Small intestine (tissue), 7 donors: ENCODE results near the gene CLBA1. TPM values are rescaled to one million over a fixed set of nuclear protein-coding genes. Genes with fewer than 3 reads are reported as not detected.
"Not testable (repeated sequence)": the region's sequence is repeated elsewhere in the genome, so short reads cannot be mapped to it uniquely, and the experiment has no call there.

Experiments
- DNase-seq, 2 donors: peaks; one replicate each; pipeline versions ENCODE4 v3.0.0 to v3.0.0-alpha.2; 2013
- FAIRE-seq: peaks from 2 replicates; lab custom pipeline; 2012; peaks lifted over from hg19 to GRCh38; lab: Jason Lieb, UNC
- H3K27ac ChIP-seq, 3 donors: one replicate each; pipeline ENCODE4 v1.5.1; 2013; ENCODE audit warnings: low read length in 2 of 3, mild to moderate bottlenecking in 2 of 3, control low read depth in 1 of 3, inconsistent platforms in 1 of 3, low read depth in 1 of 3, moderate library complexity in 1 of 3
- H3K27me3 ChIP-seq, 3 donors: one replicate each; pipeline ENCODE4 v1.6.1; 2013; ENCODE audit warnings: low read length in 3 of 3, inconsistent platforms in 1 of 3; ENCODE audit not compliant: control insufficient read depth in 3 of 3, insufficient read depth in 3 of 3
- H3K36me3 ChIP-seq, 3 donors: one replicate each; pipeline ENCODE4 v1.6.1; 2013; ENCODE audit warnings: low read length in 3 of 3, inconsistent platforms in 1 of 3, low read depth in 1 of 3, mild to moderate bottlenecking in 1 of 3, moderate library complexity in 1 of 3; ENCODE audit not compliant: control insufficient read depth in 3 of 3, insufficient read depth in 2 of 3
- H3K4me1 ChIP-seq, 3 donors: one replicate each; pipeline ENCODE4 v1.6.1; 2013; ENCODE audit warnings: low read length in 2 of 3, inconsistent platforms in 1 of 3, low read depth in 1 of 3, mild to moderate bottlenecking in 1 of 3, moderate library complexity in 1 of 3; ENCODE audit not compliant: control insufficient read depth in 3 of 3, insufficient read depth in 2 of 3
- H3K4me3 ChIP-seq, 3 donors: one replicate each; pipeline ENCODE4 v1.5.1; 2013; ENCODE audit warnings: low read length in 3 of 3, control low read depth in 1 of 3, inconsistent platforms in 1 of 3, low read depth in 1 of 3, mild to moderate bottlenecking in 1 of 3, moderate library complexity in 1 of 3
- H3K9me3 ChIP-seq, 2 donors: one replicate each; pipeline ENCODE4 v1.6.1; 2013; ENCODE audit warnings: low read depth in 1 of 2, low read length in 1 of 2; ENCODE audit not compliant: control insufficient read depth in 2 of 2, insufficient read depth in 1 of 2
- WGBS, 3 donors: extraction: QIAGEN DNeasy Blood & Tissue Kit; methylation state at CpG; one replicate each; pipeline ENCODE4 v1.1.7; 2013; 5-methylcytosine and 5-hydroxymethylcytosine counted together
- polyA plus RNA-seq, 4 donors: library from polyadenylated mRNA; stranded (reverse) in 3 of 4; unstranded in 1 of 4; fragments of 200-250 nt in 3 of 4; fragments of 120-200 nt in 1 of 4; gene quantifications; one replicate each; pipeline versions ENCODE4 v1.2.1 to v1.2.3, GENCODE V29; 2013
- donor health status: healthy with polysubstance abuse.
- donor health status: control.
- donor health status: control.
- donor health status: Bipolar disorder and iron deficiency.
- donor health status: healthy.

The CLBA1 gene
- polyA plus RNA-seq, 4 donors, result 0.89 to 6.8 (median 3.2) TPM

DNA sequence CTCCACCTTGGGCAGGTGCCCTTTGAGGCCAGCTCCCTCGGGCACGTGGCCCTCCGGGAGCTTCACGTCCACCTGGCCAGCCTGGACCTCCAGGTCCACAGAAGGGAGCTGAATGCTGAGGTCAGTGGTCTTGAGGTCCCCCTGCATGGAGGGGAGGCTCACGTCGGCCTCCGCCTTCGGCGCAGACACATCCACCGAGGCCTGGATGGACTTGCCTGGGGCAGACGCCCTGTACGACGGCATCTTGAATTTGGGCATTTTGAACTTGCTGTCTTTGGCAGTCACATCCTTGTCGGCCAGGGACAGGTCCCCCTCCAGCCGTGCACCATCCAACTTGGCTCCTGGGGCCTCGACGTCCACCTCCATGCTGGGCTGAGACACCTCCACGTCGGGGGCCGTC is 40.3 kb upstream of the CLBA1 start:
- not testable (repeated sequence) for H3K4me1 ChIP-seq, H3K27me3 ChIP-seq, H3K4me3 ChIP-seq, FAIRE-seq, H3K36me3 ChIP-seq, DNase-seq, H3K9me3 ChIP-seq, H3K27ac ChIP-seq
- 91 to 96% (median 92%) methylated on average over 17 to 20 of the region's 20 CpGs for WGBS, 3 donors

DNA sequence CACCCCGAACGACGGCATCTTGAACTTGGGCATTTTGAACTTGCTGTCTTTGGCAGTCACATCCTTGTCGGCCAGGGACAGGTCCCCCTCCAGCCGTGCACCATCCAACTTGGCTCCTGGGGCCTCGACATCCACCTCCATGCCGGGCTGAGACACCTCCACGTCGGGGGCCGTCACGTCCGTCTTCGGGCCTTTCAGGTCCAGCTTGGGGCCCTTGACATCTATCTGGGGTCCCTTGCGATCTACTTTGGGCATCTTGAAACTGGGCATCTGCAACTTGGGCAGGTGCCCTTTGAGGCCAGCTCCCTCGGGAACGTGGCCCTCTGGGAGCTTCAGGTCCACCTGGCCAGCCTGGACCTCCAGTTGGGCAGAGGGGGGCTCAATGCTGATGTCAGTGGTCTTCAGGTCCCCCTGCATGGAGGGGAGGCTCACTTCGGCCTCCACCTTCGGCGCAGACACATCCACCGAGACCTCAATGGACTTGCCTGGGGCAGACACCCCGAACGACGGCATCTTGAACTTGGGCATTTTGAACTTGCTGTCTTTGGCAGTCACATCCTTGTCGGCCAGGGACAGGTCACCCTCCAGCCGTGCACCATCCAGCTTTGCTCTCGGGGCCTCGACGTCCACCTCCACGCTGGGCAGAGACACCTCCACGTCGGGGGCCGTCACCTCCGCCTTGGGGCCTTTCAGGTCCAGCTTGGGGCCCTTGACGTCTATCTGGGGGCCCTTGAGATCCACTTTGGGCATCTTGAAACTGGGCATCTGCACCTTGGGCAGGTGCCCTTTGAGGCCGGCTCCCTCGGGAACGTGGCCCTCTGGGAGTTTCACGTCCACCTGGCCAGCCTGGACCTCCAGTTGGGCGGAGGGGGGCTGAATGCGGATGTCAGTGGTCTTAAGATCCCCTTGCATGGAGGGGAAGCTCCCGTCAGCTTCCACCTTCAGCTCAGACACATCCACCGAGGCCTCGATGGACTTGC is 39.3 kb upstream of the CLBA1 start:
- H3K36me3 ChIP-seq, H3K4me1 ChIP-seq, DNase-seq, H3K4me3 ChIP-seq, FAIRE-seq, H3K9me3 ChIP-seq, H3K27ac ChIP-seq, H3K27me3 ChIP-seq: not testable (repeated sequence)
- WGBS, 3 donors, result 84 to 92% (median 88%) methylated on average over 33 to 43 of the region's 43 CpGs

DNA sequence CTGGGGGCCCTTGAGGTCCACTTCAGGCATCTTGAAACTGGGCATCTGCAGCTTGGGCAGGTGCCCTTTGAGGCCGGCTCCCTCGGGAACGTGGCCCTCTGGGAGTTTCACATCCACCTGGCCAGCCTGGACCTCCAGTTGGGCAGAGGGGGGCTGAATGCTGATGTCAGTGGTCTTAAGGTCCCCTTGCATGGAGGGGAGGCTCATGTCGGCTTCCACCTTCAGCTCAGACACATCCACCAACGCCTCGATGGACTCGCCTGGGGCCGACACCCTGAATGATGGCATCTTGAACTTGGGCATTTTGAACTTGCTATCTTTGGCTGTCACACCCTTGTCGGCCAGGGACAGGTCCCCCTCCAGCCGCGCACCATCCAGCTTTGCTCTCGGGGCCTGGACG is 38.4 kb upstream of the CLBA1 start:
- H3K27ac ChIP-seq, FAIRE-seq, DNase-seq, H3K9me3 ChIP-seq, H3K4me3 ChIP-seq, H3K27me3 ChIP-seq, H3K4me1 ChIP-seq, H3K36me3 ChIP-seq: not testable (repeated sequence)
- 81 to 93% (median 85%) methylated on average over 13 of the region's 13 CpGs for WGBS, 3 donors

DNA sequence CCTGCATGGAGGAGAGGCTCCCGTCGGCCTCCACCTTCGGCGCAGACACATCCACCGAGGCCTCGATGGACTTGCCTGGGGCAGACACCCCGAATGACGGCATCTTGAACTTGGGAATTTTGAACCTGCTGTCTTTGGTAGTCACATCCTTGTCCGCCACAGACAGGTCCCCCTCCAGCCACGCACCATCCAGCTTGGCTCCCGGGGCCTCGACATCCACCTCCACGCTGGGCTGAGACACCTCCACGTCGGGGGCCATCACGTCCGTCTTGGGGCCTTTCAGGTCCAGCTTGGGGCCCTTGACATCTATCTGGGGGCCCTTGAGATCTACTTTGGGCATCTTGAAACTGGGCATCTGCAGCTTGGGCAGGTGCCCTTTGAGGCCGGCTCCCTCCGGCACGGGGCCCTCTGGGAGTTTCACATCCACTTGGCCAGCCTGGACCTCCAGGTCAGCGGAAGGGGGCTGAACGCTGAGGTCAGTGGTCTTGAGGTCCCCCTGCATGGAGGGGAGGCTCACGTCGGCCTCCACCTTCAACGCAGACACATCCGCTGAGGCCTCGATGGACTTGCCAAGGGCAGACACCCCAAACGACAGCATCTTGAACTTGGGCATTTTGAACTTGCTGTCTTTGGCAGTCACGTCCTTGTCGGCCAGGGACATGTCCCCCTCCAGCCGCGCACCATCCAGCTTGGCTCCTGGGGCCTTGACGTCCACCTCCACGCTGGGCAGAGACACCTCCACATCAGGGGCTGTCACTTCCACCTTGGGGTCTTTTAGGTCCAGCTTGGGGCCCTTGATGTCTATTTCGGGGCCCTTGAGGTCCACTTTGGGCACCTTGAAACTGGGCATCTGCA is 37.5 kb upstream of the CLBA1 start:
- DNase-seq, result not testable (repeated sequence)

DNA sequence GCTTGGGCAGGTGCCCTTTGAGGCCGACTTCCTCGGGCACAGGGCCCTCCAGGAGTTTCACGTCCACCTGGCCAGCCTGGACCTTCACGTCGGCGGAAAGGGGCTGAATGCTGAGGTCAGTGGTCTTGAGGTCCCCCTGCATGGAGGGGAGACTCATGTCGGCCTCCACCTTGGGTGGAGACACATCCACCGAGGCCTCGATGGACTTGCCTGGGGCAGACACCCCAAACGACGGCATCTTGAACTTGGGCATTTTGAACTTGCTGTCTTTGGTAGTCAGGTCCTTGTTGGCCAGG is 36.9 kb upstream of the CLBA1 start:
- Histone ChIP-seq H3K4me3 (no peak overlapping the region), H3K4me1 (no peaks in the 10 kb centered on the region), H3K27me3 (no peaks in the 10 kb centered on the region), H3K36me3 (no peaks in the 10 kb centered on the region), H3K27ac (no peak overlapping the region), H3K9me3 (no peaks in the 10 kb centered on the region)
- WGBS, 3 donors, result 89 to 92% (median 89%) methylated on average over 7 to 11 of the region's 11 CpGs
- DNase-seq (no peak), FAIRE-seq (no peak)

More for the DNA sequence above, 37.5 kb upstream of the CLBA1 start:
- not testable (repeated sequence) for FAIRE-seq, H3K4me1 ChIP-seq, H3K36me3 ChIP-seq, H3K27me3 ChIP-seq, H3K9me3 ChIP-seq, H3K4me3 ChIP-seq, H3K27ac ChIP-seq
- WGBS, 3 donors, result 91 to 93% (median 92%) methylated on average over 35 of the region's 35 CpGs

DNA sequence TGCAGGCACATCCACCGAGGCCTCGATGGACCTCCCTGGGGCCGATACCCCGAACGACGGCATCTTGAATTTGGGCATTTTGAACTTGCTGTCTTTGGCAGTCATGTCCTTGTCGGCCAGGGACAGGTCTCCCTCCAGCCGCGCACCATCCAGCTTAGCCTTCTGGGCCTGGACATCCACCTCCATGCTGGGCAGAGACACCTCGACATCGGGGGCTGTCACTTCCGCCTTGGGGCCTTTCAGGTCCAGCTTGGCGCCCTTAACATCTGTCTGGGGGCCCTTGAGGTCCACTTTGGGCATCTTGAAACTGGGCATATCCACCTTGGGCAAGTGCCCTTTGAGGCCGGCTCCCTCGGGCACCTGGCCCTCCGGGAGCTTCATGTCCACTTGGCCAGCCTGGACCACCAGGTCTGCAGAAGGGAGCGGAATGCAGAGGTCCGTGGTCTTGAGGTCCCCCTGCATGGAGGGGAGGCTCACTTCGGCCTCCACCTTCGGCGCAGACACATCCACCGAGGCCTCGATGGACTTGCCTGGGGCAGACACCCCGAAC is 36.1 kb upstream of the CLBA1 start:
- H3K27me3 ChIP-seq, FAIRE-seq, H3K9me3 ChIP-seq, DNase-seq, H3K4me3 ChIP-seq, H3K4me1 ChIP-seq, H3K36me3 ChIP-seq, H3K27ac ChIP-seq: not testable (repeated sequence)
- WGBS, 3 donors, result 92 to 95% (median 95%) methylated on average over 21 to 24 of the region's 24 CpGs

DNA sequence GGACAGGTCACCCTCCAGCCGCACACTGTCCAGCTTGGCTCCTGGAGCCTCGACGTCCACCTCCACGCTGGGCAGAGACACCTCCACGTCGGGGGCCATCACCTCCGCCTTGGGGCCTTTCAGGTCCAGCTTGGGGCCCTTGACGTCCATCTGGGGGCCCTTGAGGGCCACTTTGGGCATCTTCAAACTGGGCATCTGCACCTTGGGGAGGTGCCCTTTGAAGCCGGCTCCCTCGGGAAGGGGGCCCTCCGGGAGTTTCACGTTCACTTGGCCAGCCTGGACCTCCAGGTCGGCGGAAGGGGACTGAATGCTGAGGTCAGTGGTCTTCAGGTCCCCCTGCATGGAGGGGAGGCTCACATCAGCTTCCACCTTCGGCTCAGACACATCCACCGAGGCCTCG is 35.6 kb upstream of the CLBA1 start:
- DNase-seq (no peak), FAIRE-seq (no peak)
- no peak overlapping the region for H3K27ac ChIP-seq
- H3K36me3 ChIP-seq, result no peaks in the 10 kb centered on the region
- 83 to 91% (median 90%) methylated on average over 12 to 17 of the region's 17 CpGs for WGBS, 3 donors
- H3K4me1 ChIP-seq, result no peaks in the 10 kb centered on the region
- H3K9me3 ChIP-seq, result no peaks in the 10 kb centered on the region
- no peak overlapping the region for H3K4me3 ChIP-seq
- no peaks in the 10 kb centered on the region for H3K27me3 ChIP-seq

DNA sequence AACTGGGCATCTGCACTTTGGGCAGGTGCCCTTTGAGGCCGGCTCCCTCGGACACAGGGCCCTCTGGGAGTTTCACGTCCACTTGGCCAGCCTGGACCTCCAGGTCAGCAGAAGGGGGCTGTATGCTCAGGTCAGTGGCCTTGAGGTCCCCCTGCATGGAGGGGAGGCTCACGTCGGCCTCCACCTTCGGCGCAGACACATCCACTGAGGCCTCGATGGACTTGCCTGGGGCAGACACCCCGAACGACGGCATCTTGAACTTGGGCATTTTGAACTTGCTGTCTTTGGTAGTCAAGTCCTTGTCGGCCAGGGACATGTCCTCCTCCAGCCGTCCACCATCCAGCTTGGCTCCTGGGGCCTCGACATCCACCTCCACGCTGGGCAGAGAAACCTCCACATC is 34.9 kb upstream of the CLBA1 start:
- not testable (repeated sequence) for DNase-seq, FAIRE-seq, H3K27ac ChIP-seq, H3K4me1 ChIP-seq, H3K36me3 ChIP-seq, H3K4me3 ChIP-seq, H3K27me3 ChIP-seq, H3K9me3 ChIP-seq
- WGBS, 3 donors, result 70 to 93% (median 88%) methylated on average over 6 to 15 of the region's 15 CpGs
